GM21723 (cell line): Measurements from ENCODE around the gene CADM1.

ENCODE experiments used
- ATAC-seq: cut with Tn5 transposase; IDR thresholded peaks from one replicate; pipeline ENCODE4 v1.9.1; 2021; ENCODE audit warnings: mild to moderate bottlenecking, moderate library complexity; ENCODE audit not compliant: unreplicated experiment

Gene CADM1

GRCh38 chr11:115324581-115325432 is 179.4 kb downstream of the CADM1 start:
- peak; percentile 84 for ATAC-seq

GRCh38 chr11:115322553-115323203 is 181.5 kb downstream of the CADM1 start:
- ATAC-seq: no peak

GRCh38 chr11:115321605-115322289 is 182.5 kb downstream of the CADM1 start:
- no peak for ATAC-seq

- no peak for ATAC-seq
Measured at GRCh38 chr11:115317277-115318185, 186.7 kb downstream of the CADM1 start.

- no peak for ATAC-seq
Measured at GRCh38 chr11:115316696-115317095, 187.5 kb downstream of the CADM1 start.

GRCh38 chr11:115314330-115314920 is 189.8 kb downstream of the CADM1 start:
- ATAC-seq: no peak

- ATAC-seq: no peak
Measured at GRCh38 chr11:115313224-115313838, 190.9 kb downstream of the CADM1 start.

GRCh38 chr11:115311949-115312348 is 192.3 kb downstream of the CADM1 start:
- no peak for ATAC-seq

- ATAC-seq: no peak
Measured at GRCh38 chr11:115306689-115307088, 197.5 kb downstream of the CADM1 start.

- no peak for ATAC-seq
Measured at GRCh38 chr11:115304774-115305472, 199.3 kb downstream of the CADM1 start.

- ATAC-seq: no peak
Measured at GRCh38 chr11:115303929-115304531, 200.2 kb downstream of the CADM1 start.

GRCh38 chr11:115302946-115303703 is 201.1 kb downstream of the CADM1 start:
- ATAC-seq: no peak

- ATAC-seq: no peak
Measured at GRCh38 chr11:115300660-115301428, 203.4 kb downstream of the CADM1 start.

- no peak for ATAC-seq
Measured at GRCh38 chr11:115298300-115299012, 205.8 kb downstream of the CADM1 start.

GRCh38 chr11:115297330-115297729 is 206.9 kb downstream of the CADM1 start:
- no peak for ATAC-seq

- no peak for ATAC-seq
Measured at GRCh38 chr11:115291325-115291724, 212.9 kb downstream of the CADM1 start.

- no peak for ATAC-seq
Measured at GRCh38 chr11:115290893-115291292, 213.3 kb downstream of the CADM1 start.
